MM.1S (cell line): ENCODE results near the gene POSTN.
"Not testable (repeated sequence)": the region's sequence is repeated elsewhere in the genome, so short reads cannot be mapped to it uniquely, and the experiment has no call there.

Source experiments
- DNase-seq: peaks from one replicate; pipeline ENCODE4 v3.0.0-alpha.2; 2015
- H2AFZ ChIP-seq: fragments of 300-600 bp; sonication (generic); 2 replicates; pipeline ENCODE4 v1.6.0; 2016; ENCODE audit warnings: antibody characterized with exemption, low read length
- H3F3A ChIP-seq: fragments of 300-600 bp; sonication (generic); 2 replicates; pipeline ENCODE4 v1.6.1; 2016; ENCODE audit warnings: mild to moderate bottlenecking, antibody characterized with exemption, low read length, moderate library complexity, mixed read lengths; ENCODE audit not compliant: insufficient read depth
- H3K27ac ChIP-seq: fragments of 300-600 bp; sonication (generic); 2 replicates; pipeline ENCODE4 v1.5.1; 2016; ENCODE audit warnings: mild to moderate bottlenecking, low read length
- H3K27me3 ChIP-seq: fragments of 300-600 bp; sonication (generic); replicated peaks from 2 replicates; pipeline ENCODE4 v1.6.0; 2016; ENCODE audit warnings: low read length; ENCODE audit not compliant: insufficient read depth
- H3K36me3 ChIP-seq: fragments of 300-600 bp; sonication (generic); replicated peaks from 2 replicates; pipeline ENCODE4 v1.6.1; 2016; ENCODE audit warnings: mild to moderate bottlenecking, low read length, mixed read lengths; ENCODE audit not compliant: insufficient read depth
- H3K4me1 ChIP-seq: fragments of 300-600 bp; sonication (generic); 2 replicates; pipeline ENCODE4 v1.6.1; 2016; ENCODE audit warnings: low read length, mixed read lengths
- H3K4me2 ChIP-seq: fragments of 300-600 bp; sonication (generic); 2 replicates; pipeline ENCODE4 v1.6.0; 2016; ENCODE audit warnings: low read depth, low read length
- H3K4me3 ChIP-seq: fragments of 300-600 bp; sonication (generic); 2 replicates; pipeline ENCODE4 v1.5.1; 2016; ENCODE audit warnings: low read length, mixed read lengths
- H3K79me2 ChIP-seq: fragments of 300-600 bp; sonication (generic); 2 replicates; pipeline ENCODE4 v1.6.1; 2016; ENCODE audit warnings: mixed run types, low read length, mixed read lengths
- H3K9ac ChIP-seq: fragments of 300-600 bp; sonication (generic); 2 replicates; pipeline ENCODE4 v1.6.1; 2016; ENCODE audit warnings: low read length, mixed read lengths
- H3K9me2 ChIP-seq: fragments of 300-600 bp; sonication (generic); replicated peaks from 2 replicates; pipeline ENCODE4 v1.6.1; 2016; ENCODE audit warnings: mild to moderate bottlenecking, low read length, mixed read lengths; ENCODE audit not compliant: insufficient read depth
- H3K9me3 ChIP-seq: fragments of 300-600 bp; sonication (generic); replicated peaks from 2 replicates; pipeline ENCODE4 v1.6.1; 2016; ENCODE audit warnings: mild to moderate bottlenecking, low read length, mixed read lengths; ENCODE audit not compliant: insufficient read depth
- H4K20me1 ChIP-seq: fragments of 300-600 bp; sonication (generic); 2 replicates; pipeline ENCODE4 v1.6.1; 2016; ENCODE audit warnings: mild to moderate bottlenecking, low read length, moderate library complexity, mixed read lengths; ENCODE audit not compliant: insufficient read depth
- EZH2 ChIP-seq: fragments of 300-600 bp; sonication (generic); optimal IDR thresholded peaks from 2 replicates; pipeline ENCODE3; 2017; ENCODE audit warnings: low read depth, mild to moderate bottlenecking, antibody characterized with exemption, low read length, mixed read lengths
- EZH2phosphoT487 ChIP-seq: fragments of 300-600 bp; sonication (generic); IDR thresholded peaks from 2 replicates; pipeline ENCODE4 v1.6.1; 2018; ENCODE audit warnings: antibody characterized with exemption, low read length
- TF ChIP-seq, protein P1 (sequence below): fragments of 300-600 bp; sonication (generic); IDR thresholded peaks from 2 replicates; pipeline ENCODE4 v1.5.1; 2016; ENCODE audit warnings: antibody characterized with exemption, low read length, mixed read lengths

Gene POSTN

GRCh38 chr13:37596805-37597204, 1.8 kb downstream of the POSTN start:
- no peak overlapping the region for H2AFZ ChIP-seq
- no peaks in the 10 kb centered on the region for H3F3A ChIP-seq
- no peaks in the 10 kb centered on the region for H3K4me1 ChIP-seq
- no peaks in the 10 kb centered on the region for H3K36me3 ChIP-seq
- H3K4me2 ChIP-seq, result no peak overlapping the region
- H3K79me2 ChIP-seq, result no peaks in the 10 kb centered on the region
- no peak for TF ChIP-seq EZH2
- no peak for TF ChIP-seq EZH2phosphoT487
- TF ChIP-seq, protein P1, sequence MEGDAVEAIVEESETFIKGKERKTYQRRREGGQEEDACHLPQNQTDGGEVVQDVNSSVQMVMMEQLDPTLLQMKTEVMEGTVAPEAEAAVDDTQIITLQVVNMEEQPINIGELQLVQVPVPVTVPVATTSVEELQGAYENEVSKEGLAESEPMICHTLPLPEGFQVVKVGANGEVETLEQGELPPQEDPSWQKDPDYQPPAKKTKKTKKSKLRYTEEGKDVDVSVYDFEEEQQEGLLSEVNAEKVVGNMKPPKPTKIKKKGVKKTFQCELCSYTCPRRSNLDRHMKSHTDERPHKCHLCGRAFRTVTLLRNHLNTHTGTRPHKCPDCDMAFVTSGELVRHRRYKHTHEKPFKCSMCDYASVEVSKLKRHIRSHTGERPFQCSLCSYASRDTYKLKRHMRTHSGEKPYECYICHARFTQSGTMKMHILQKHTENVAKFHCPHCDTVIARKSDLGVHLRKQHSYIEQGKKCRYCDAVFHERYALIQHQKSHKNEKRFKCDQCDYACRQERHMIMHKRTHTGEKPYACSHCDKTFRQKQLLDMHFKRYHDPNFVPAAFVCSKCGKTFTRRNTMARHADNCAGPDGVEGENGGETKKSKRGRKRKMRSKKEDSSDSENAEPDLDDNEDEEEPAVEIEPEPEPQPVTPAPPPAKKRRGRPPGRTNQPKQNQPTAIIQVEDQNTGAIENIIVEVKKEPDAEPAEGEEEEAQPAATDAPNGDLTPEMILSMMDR, result no peak
- no peaks in the 10 kb centered on the region for H3K27me3 ChIP-seq
- H3K9me2 ChIP-seq, result no peaks in the 10 kb centered on the region
- no peak overlapping the region for H3K27ac ChIP-seq
- no peaks in the 10 kb centered on the region for H3K9me3 ChIP-seq
- H4K20me1 ChIP-seq, result no peaks in the 10 kb centered on the region
- H3K9ac ChIP-seq, result no peak overlapping the region
- DNase-seq, result no peak
- no peak overlapping the region for H3K4me3 ChIP-seq

GRCh38 chr13:37595162-37595561, 3.4 kb downstream of the POSTN start:
- Histone ChIP-seq H3K27me3 (no peaks in the 10 kb centered on the region), H3K36me3 (no peaks in the 10 kb centered on the region), H3K9me2 (no peaks in the 10 kb centered on the region), H3F3A (no peaks in the 10 kb centered on the region), H3K4me3 (no peak overlapping the region), H4K20me1 (no peaks in the 10 kb centered on the region), H3K9ac (no peak overlapping the region), H3K9me3 (no peaks in the 10 kb centered on the region), H3K27ac (no peak overlapping the region), H3K4me1 (no peaks in the 10 kb centered on the region), H3K4me2 (no peak overlapping the region), H3K79me2 (no peaks in the 10 kb centered on the region), H2AFZ (no peak overlapping the region)
- TF ChIP-seq EZH2phosphoT487 (no peak), EZH2 (no peak)
- TF ChIP-seq, protein P1, result no peak
- no peak for DNase-seq

DNA sequence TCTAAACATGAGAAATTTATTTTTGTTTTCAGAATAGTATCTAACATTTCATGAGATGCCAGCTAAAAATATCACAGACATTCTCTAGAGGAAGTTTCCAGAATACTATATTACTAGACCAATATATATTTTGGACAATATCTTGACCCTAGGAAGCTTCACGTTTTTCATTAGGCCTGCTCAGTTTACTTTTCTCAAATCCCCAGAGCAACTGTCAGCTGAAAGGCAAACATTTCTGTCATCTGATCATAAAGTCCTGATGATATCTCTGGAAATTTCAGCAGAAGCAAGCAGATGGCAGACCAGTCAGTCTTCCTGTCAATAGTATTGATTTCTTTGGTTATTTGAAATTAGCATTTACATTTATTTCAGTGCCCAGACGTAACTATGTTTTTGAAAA, 4.0 kb downstream of the POSTN start:
- no peak overlapping the region for H3K4me3 ChIP-seq
- no peak for TF ChIP-seq EZH2
- no peak for TF ChIP-seq EZH2phosphoT487
- TF ChIP-seq, protein P1, result no peak
- H4K20me1 ChIP-seq, result no peaks in the 10 kb centered on the region
- no peak overlapping the region for H2AFZ ChIP-seq
- H3K9ac ChIP-seq, result no peak overlapping the region
- H3K4me2 ChIP-seq, result no peak overlapping the region
- no peaks in the 10 kb centered on the region for H3K9me3 ChIP-seq
- H3K27ac ChIP-seq, result no peak overlapping the region
- H3K79me2 ChIP-seq, result no peaks in the 10 kb centered on the region
- H3K4me1 ChIP-seq, result no peaks in the 10 kb centered on the region
- no peaks in the 10 kb centered on the region for H3K36me3 ChIP-seq
- H3K9me2 ChIP-seq, result no peaks in the 10 kb centered on the region
- DNase-seq, result no peak
- H3F3A ChIP-seq, result no peaks in the 10 kb centered on the region
- H3K27me3 ChIP-seq, result no peaks in the 10 kb centered on the region

GRCh38 chr13:37589381-37589780, 9.2 kb downstream of the POSTN start:
- H3K79me2 ChIP-seq, H4K20me1 ChIP-seq, H3K9me2 ChIP-seq, H3K9ac ChIP-seq, H3K4me2 ChIP-seq, DNase-seq, H3K4me3 ChIP-seq, H3K36me3 ChIP-seq, H3F3A ChIP-seq, H3K27me3 ChIP-seq, H2AFZ ChIP-seq, H3K9me3 ChIP-seq, H3K27ac ChIP-seq, H3K4me1 ChIP-seq: not testable (repeated sequence)
